ENCODE results near the gene CASTOR2.
"Not testable (repeated sequence)": the region's sequence is repeated elsewhere in the genome, so short reads cannot be mapped to it uniquely, and the experiment has no call there.

CASTOR2 gene

GRCh38 chr7:74964511-74965119 is at the start of gene CASTOR2:
Gene CASTOR2 (plus strand): TSS chr7:74964705. CDS start chr7:74964986, 281 bp downstream.
- peak; percentile 64 for DNase-seq

GRCh38 chr7:74922321-74922890 is 42.1 kb upstream of the CASTOR2 start:
- not testable (repeated sequence) for DNase-seq

- not testable (repeated sequence) for DNase-seq
Observed at GRCh38 chr7:74923644-74924043, 40.9 kb upstream of the CASTOR2 start.

- DNase-seq: not testable (repeated sequence)
Observed at GRCh38 chr7:74926968-74927367, 37.5 kb upstream of the CASTOR2 start.

GRCh38 chr7:74931563-74932328 is 32.8 kb upstream of the CASTOR2 start:
- not testable (repeated sequence) for DNase-seq

- DNase-seq: not testable (repeated sequence)
Observed at GRCh38 chr7:74939429-74939828, 25.1 kb upstream of the CASTOR2 start.

GRCh38 chr7:74941302-74942069 is 23.0 kb upstream of the CASTOR2 start:
- DNase-seq: not testable (repeated sequence)

GRCh38 chr7:74943923-74944322 is 20.6 kb upstream of the CASTOR2 start:
- DNase-seq: not testable (repeated sequence)

- not testable (repeated sequence) for DNase-seq
Observed at GRCh38 chr7:74947741-74948140, 16.8 kb upstream of the CASTOR2 start.

GRCh38 chr7:74953774-74954173 is 10.7 kb upstream of the CASTOR2 start:
- DNase-seq: not testable (repeated sequence)

- DNase-seq: not testable (repeated sequence)
Observed at GRCh38 chr7:74958328-74958727, 6.2 kb upstream of the CASTOR2 start.

- DNase-seq: not testable (repeated sequence)
Observed at GRCh38 chr7:74963704-74964510, 598 bp upstream of the CASTOR2 start.

GRCh38 chr7:74966208-74966854 is 1.8 kb downstream of the CASTOR2 start:
- not testable (repeated sequence) for DNase-seq

GRCh38 chr7:74966909-74967308 is 2.4 kb downstream of the CASTOR2 start:
- not testable (repeated sequence) for DNase-seq

GRCh38 chr7:74971431-74971830 is 6.9 kb downstream of the CASTOR2 start:
- not testable (repeated sequence) for DNase-seq

- not testable (repeated sequence) for DNase-seq
Observed at GRCh38 chr7:74972377-74972776, 7.9 kb downstream of the CASTOR2 start.

- not testable (repeated sequence) for DNase-seq
Observed at GRCh38 chr7:74975959-74976358, 11.5 kb downstream of the CASTOR2 start.

- not testable (repeated sequence) for DNase-seq
Observed at GRCh38 chr7:74977523-74977922, 13.0 kb downstream of the CASTOR2 start.

GRCh38 chr7:74988436-74988835 is 23.9 kb downstream of the CASTOR2 start:
- DNase-seq: not testable (repeated sequence)

GRCh38 chr7:74993121-74993520 is 28.6 kb downstream of the CASTOR2 start:
- DNase-seq: no peak

- DNase-seq: not testable (repeated sequence)
Observed at GRCh38 chr7:74994869-74995543, 30.5 kb downstream of the CASTOR2 start.
